Activated CD4-positive, alpha-beta T cell treated with anti-CD3 and anti-CD28 coated beads, Interleukin-2, Interleukin-6, amounts not matched to agents 100 ng/mL and 50 ng/mL, durations not matched to agents 16 hours and 8 hours (primary cell): ENCODE results near the gene SMIM27.
"Not testable (repeated sequence)": the region's sequence is repeated elsewhere in the genome, so short reads cannot be mapped to it uniquely, and the experiment has no call there.

ENCODE experiments used
- DNase-seq: peaks from one replicate; pipeline ENCODE4 v3.0.0-alpha.2; 2020

The SMIM27 gene, protein sequence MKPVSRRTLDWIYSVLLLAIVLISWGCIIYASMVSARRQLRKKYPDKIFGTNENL

DNA sequence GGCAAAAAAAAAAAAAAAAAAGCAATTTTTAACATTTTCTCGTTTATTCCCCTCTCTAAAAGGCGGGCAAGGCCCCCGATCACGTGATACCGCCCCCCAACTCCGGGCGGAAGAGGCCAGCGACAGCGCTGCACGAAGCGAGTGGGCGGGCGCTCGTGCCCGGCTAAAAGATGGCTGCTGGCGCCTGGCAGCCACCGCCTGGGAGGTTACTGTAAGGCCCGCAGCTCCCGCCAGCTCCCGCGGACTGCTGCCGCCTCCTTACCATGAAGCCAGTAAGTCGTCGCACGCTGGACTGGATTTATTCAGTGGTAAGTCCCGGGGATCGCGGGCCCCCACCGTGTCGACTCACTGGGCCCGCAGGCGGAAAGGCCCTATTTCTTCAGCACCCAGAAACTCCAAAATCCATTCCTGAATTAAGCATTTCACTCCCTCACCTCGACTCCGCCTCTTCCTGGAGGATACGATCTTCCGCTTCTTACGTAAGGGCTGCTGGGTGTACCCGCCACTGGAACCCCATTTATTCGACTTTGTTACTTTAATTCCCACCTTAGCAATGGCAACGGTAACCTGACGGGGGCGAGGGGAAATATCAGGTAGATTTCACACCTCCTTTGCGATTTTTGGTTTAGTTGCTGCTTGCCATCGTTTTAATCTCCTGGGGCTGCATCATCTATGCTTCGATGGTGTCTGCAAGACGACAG is at the start of gene SMIM27, which contains the start of gene TOPORS:
Gene SMIM27, plus strand, starts transcription at position 156 of the 701 bp plus-strand sequence. Its CDS starts 108 bp downstream, at position 264.
Gene TOPORS, minus strand, starts transcription at position 415 of the 701 bp plus-strand sequence. Its CDS starts 150 bp downstream, at position 265.
- DNase-seq, result peak; percentile 93

DNA sequence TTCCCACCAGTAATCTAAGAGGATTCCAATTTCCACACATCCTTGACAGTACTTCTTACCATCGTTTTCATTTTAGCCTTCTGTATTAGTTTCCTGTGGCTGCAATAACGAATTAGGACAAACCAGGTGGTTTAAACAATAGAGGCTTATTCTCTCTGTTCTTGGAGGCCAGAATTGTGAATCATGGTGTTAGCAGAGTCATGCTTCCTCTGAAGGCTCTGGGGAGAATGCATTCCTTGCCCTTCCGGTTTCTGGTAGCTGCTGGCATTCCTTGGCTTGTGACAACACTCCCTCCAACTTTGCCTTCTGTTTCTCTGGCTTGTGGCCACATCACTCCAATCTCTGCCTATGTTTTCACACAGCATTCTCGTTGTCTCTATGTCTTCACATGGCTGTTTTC is 49.7 kb upstream of the SMIM27 start:
- no peak for DNase-seq

DNA sequence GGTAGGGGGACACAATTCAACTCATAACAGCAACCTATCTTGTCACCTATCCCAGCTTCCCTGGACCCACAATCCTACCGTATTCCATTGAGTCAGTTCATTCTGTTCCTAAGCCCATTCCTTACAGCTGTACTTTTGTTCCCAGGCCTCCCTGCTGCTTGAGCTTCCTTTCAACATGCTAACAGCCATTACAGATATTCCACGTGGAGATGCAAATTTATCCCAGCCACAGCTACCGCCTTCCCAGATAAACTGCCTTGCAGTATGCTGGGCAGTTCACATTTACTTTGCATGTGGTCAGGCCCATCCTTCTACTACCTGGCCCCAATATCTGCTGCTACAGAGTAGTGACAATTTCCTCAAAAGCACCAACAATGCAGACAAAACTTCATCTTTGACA is 49.1 kb upstream of the SMIM27 start:
- no peak for DNase-seq

DNA sequence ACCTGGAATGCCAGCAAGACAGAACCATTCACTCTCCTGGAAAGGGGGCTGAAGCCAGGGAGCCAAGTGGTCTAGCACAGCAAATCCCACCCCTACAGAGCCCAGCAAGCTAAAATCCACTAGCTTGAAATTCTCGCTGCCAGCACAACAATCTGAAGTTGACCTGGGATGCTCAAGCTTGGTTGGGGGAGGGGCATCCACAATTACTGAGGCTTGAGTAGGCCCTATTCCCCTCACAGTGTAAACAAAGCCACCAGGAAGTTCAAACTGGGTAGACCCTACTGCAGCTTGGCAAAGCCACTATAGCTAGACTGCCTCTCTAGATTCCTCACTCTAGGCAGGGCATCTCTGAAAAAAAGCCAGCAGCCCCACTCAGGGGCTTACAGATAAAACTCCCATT is 43.4 kb upstream of the SMIM27 start:
- no peak for DNase-seq

DNA sequence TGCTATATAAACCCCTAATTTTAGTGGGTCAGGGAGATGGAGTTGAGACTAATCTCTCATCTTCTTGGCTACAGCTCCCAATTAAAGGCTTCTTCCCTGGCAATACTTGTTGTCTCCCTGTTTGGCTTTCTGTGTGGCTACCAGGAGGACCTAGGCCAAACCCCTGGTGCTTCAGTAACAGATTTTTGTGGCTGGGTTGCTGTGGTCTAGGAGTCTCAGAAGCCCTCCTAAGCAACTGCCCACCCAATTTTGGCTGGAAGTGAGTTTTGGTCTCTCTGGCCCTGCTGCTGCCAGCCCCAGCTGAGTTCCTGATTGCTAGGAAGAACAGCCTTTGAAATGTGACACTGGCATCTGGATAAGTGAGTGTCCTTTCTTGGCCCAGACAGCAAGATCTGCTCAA is 35.9 kb upstream of the SMIM27 start:
- DNase-seq, result no peak

DNA sequence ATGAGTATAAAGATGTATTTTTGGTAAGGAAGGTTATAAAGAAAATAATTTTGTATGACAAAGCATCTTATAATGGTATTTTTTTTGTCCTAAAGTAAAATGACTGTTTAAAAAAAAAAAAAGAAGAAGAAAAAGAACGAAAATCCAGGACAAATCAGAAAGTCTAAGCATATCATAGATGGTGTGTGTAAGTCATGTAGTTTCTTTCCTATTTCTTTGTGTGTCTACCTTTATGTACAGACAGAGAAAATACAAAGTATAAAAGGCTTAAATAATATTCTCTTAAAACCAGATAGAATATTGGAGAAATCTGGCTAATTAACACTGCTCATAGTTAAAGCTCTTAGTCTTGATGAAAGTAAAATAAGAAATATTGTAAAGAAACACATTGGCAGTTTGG is 33.9 kb upstream of the SMIM27 start:
- no peak for DNase-seq

DNA sequence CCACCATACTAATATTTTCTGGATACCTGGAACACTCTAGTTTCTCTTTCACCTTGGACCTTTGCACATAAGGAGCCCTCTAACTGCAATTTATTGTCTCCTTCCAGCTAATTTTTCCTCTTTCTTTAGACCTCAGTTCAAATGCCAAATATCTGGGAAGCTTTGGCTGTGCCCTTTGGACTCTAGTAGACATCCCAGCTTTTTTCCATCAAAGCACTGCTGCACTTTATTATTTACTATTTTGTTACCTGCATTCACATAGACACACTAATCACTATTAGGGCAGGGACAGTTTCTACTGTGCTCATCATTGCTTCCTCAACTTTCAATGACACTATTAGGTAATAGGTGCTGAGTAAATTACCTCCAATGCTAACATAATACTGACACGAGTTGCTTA is 28.2 kb upstream of the SMIM27 start:
- DNase-seq, result no peak

DNA sequence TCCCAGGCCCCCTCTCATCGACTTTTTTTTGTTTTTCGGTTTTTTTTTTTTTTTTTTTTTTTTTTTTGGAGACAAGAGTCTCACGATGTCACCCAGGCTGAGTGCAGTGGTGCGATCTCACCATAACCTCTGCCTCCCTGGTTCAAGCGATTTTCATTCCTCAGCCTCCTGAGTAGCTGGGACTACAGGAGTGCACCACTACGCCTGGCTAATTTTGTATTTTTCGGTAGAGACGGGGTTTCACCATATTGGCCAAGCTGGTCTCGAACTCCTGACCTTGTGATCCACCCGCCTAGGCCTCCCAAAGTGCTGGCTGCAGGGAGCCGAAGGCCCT is 27.6 kb upstream of the SMIM27 start:
- not testable (repeated sequence) for DNase-seq

DNA sequence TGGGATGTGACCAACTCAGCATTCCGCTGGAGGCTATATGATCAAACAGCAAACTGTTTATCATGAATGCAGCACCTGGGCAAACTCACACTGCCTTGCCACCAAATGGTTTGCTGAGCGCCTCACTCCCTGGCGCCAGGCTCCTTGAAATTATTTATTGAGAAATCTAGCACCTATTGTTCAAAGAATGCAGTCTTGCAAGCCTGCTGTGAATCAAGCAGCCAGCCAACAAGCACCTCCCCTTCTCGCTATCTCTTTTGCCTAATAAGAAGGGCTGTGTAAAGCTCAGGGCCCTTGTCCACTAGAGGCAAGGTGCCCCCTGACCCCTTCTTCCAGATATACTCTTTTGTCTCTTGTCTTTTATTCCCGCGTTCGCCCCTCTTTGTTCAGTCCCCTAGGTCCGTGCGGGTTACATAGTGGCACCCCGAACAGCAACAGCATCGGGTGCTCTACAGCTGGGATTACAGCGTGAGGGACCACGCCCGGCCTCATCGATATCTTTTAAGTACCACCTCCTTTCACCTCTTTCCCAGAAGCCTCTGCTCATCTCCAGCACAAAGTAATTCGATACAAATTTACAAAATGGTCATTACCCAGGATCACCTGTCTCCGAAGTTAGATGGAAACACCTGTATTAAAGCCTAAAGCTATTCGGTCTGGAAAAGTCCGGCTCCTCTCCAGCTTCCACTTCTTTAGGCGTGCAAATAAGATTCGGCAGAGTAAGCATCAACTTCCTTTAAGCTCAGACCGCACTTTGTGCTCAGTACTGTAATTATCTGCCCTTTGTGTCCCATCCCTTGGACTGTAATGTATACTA is 27.0 kb upstream of the SMIM27 start:
- DNase-seq, result peak; percentile 12

DNA sequence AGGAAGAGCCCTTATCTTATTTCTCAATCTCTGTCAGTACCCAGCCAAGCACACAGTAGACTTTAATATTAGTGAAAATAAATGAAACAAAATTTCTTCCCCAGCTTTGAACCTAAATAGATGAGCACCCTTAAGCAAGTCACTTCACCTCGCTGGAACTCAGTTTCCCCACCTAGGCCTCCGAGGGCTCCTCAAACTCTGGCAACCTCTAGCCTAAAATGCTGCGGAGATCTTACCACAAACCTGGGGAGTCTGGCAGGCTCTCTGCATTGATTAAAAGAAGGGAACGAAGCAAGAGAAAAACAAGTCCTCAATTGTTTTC is 26.5 kb upstream of the SMIM27 start:
- DNase-seq, result no peak

DNA sequence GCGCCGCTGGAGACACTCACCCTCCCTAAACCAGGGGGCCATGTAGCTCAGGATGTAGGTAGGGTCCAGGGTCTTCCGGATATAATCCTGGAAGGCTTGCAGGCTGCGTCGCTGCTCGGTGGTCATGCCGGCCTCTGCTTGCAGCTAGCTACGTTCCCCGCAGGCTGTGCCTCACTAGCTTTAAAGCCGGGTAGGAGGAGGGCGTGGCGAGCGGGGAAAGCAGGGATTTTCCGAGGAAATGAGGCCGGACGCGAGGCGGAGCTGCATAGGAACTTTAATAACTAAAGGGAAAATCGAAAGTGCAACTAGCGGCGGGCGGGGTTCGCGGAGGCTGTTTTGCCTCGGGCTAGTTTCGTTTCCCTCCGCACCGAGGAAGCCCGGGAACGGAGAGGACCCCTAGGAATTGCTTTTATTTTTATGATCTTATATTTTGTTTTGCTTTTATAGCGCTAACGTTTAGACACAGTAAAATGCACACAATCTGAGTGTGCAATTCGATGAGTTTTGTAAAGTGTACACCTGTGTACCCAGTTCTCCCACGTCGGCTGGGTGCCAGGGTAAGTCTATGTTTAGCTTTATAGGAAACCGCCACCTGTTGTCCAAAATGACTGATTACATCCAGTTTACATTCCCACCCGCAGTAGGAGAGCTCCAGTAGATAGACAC is 26.0 kb upstream of the SMIM27 start, which contains the start of gene RIGI:
Gene RIGI, minus strand, starts transcription at position 156 of the 666 bp plus-strand sequence. Its CDS starts 30 bp downstream, at position 126.
- DNase-seq, result peak; percentile 77

DNA sequence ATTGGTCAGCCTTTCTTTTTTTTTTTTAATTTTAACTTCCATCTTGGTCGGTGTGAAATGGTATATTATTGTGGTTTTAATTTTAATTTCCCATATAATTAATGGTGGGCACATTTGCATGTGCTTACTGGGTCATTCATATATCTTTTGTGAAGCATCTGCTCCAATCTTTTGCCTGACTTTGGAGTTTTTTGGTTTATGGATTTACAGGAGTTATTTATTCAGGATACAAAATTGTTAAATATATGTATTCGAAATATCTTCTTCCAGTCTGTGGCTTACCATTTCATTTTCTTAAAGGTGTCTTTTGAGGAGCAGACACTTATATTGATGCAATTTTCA is 25.4 kb upstream of the SMIM27 start:
- no peak for DNase-seq

DNA sequence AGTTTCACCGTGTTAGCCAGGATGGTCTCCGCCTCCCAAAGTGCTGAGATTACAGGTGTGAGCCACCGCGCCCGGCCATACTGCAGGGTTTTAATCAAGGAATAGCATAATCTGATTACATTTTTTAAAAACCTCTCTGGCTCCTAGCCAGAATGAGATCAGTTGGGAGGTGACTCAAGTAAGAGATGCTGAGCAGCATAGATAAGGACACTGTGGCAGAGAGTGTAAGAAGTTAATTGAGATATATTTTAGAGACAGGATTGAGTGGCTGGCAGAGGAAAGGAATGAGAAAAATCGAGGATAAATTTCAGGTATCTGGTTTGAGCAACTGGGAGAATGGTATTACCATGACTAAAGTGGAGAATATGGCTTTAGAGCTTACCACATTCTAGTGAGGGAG is 18.8 kb upstream of the SMIM27 start:
- DNase-seq, result no peak

DNA sequence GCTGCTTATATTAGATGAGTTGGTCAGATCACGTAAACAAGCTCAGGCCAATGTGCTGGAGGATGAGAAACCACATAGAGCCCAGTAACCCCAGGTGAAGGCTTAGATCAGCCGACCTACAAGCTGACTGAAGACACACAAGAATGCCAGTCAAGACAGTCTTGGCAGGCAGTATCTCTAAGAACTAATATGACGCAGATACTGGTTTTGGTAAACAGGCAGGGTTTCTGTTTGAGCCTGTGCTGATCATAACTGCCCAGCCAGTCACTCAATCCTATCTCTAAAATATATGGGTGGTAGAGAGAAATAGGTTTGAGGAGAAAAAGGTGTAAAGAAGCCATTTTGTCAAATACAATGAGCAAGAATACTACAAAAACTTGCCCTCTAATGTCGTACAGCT is 18.3 kb upstream of the SMIM27 start:
- no peak for DNase-seq

DNA sequence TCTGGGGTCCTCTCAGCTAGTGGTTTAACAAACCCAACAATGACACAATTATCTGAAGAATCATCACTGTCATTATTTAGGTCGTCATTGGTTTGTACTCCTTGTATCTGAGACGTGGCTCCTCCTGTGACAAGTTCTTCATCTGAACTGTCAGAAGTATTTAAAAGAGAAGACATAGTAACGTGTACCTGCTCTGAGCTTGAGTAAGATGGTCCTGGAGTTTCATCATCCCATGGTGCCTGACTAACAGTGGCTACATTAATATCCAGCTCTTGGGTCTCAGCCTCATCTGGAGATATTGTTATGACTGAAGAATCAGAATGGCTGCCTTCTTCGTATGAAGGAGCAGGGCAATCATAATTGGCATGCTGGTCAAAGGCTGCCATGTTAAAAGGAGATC is 9.1 kb upstream of the SMIM27 start:
- no peak for DNase-seq

DNA sequence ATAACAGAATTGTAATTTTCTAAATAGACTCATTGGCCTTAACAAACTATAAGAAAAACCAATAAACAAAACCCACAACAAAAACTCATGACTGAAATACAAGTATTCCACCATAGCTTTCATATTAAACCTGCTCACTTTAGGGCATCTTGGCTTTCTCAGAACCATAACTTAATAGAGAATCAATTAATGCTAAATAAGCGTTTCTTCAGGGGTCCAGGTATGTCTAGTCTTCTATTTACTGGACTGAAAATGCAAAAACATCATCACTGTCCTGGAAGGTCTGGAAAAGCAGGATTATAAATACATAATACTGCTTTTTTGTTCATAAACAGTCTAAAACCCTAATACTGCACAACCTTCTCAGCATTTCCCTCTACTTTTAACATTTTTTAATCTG is 6.2 kb upstream of the SMIM27 start:
- no peak for DNase-seq

DNA sequence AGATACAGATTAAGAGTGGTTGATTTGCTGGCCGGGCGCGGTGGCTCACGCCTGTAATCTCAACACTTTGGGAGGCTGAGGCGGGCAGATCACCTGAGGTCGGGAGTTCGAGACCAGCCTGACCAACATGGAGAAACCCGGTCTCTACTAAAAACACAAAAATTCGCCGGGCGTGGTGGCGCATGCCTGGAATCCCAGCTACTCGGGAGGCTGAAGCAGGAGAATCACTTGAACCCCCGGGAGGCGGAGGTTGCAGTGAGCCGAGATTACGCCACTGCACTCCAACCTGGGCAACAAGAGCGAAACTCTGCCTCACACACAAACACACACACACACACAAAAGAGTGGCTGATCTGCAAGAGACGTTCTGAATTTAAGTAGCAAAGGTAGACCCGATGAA is 3.9 kb upstream of the SMIM27 start:
- not testable (repeated sequence) for DNase-seq

DNA sequence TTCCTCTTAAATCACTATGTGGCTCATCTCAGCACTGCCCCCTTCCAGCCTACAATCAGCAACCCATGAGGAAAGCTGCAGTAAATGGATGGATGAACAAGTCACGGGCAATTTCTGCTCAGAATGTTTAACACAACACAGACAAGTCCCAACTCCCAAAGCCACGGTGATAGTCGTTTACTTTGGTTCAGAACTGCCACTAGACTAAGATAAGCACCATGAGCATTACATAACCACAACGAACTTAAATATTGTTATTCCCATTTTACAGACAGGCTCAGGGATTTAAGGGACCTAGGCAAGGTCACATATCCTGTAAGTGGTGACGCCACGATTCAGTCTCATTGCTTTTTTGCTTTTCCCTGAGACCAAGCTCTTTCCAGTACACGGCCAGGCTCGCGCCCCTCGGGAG is 2.0 kb upstream of the SMIM27 start:
- peak; percentile 7 for DNase-seq

DNA sequence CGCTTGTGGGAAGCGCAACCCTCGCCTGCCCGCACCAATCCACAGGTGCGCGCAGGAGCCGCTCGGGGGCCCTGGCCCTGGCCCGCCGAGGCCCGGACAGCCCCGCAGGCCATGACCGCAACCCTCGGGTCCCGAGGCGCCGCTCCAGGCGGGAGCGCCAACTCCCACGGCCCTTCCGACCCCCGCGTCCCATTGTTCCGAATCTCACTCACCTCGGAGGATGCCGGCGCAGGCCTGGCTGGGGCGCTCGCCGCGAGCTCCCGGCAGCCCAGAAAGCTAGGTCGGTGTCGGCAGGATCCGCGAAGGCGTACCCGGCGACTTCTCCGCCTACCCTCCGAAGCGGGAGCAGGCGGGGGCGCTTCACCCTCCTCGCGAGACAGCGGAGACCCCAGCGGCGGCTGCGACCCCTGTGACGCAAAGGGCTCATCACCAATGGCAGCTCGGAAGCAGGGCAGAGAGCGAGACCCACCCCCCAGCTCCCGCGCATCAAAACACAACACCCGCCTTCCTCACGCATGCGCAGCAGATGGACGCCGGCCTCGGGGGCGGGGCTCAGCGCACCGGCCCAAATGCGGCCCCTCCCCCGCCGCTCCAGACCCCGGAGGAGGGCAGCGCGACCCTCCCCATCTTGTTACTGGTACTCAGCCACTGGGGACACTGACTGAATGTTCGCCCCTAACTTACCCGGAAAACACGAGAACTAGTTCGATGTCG is 1.4 kb upstream of the SMIM27 start:
- DNase-seq, result peak; percentile 95

DNA sequence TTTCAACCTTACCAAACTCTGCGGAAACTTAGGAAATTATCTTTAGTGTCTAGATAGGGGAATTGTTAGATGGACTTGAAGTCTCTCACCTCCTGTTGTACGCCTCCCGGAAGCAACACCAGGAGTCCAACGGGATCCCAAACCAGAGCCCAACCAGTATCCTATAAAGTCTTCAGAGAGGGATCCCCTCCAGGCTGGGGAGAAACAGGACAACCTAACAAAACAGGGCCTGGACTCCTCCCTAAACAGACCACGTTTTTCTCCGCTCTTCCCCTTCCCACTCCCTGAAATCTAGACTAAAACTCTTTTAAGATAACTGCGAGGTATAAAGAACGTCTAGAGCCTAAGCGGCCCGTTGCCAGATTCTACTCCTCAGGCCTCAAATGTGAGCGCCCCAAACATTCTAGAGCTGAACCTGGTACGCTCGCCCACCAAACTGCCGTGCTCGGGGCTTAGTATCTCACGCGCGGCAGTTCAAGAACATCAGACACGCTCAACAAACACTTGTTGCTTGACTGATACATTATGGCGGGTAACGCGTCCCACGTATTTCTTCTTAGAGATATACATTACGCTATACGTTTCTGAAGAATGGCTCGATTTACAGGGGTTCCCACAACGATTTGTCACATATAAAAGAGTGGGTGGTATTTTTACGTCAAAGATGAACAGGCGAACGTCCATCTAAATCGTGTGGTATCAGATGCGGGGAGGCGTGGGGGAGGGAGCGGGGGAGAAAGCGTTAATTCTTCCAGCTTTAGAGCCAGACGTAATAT is 663 bp upstream of the SMIM27 start:
- peak; percentile 40 for DNase-seq

DNA sequence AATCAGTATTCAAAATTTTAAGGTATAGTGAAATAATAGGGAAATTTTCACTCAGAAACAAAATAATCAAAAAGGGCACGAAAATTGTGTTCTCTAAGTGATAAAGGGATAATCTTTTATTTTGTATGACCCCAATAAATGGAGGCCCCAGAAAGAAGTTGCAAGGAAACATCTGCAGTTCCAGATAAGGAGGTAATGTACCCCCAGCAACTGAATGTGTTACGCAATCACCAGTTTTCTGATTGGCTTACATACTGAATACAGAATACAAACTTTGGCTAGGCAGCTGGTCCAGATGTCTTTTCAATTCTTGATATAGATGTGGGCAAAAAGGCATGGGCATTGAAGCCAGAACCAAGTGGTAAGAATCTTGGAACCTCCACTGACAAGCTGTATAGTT is 2.0 kb downstream of the SMIM27 start:
- no peak for DNase-seq

DNA sequence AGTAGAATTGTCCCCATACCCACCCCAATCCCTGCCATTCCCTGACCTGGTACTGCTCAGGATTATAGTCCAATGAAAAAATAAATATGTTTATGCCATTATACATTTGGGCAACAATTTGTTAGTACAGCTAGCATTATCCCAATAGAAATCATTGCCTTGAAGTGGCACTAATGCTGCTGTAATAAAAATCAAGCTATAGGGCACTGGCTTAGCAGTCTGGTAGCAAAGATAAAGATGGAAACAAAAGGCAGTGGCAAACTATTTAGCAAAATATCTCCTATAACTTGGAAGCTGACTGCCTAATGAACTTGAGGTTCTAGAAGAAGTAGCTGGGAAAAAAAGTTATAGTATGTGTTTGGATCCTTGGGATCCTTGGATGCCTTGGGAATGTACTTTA is 2.5 kb downstream of the SMIM27 start:
- no peak for DNase-seq
